Duodenal mucosa (tissue), 2 donors: Measurements from ENCODE around the gene FFAR2.

ENCODE experiments used
- H3K27ac ChIP-seq: one replicate; pipeline ENCODE4 v1.7.0; 2013; ENCODE audit warnings: low read depth, low read length
- H3K27me3 ChIP-seq, 2 donors: one replicate each; pipeline ENCODE4 v1.7.0; 2013; ENCODE audit warnings: low read length in 2 of 2, control low read depth in 1 of 2; ENCODE audit not compliant: insufficient read depth in 2 of 2, control insufficient read depth in 1 of 2
- H3K36me3 ChIP-seq, 2 donors: one replicate each; pipeline ENCODE4 v1.7.0; 2013; ENCODE audit warnings: low read length in 2 of 2, control low read depth in 1 of 2; ENCODE audit not compliant: insufficient read depth in 2 of 2, control insufficient read depth in 1 of 2
- H3K4me1 ChIP-seq, 2 donors: one replicate each; pipeline ENCODE4 v1.7.0; 2013; ENCODE audit warnings: low read length in 2 of 2, control low read depth in 1 of 2; ENCODE audit not compliant: insufficient read depth in 2 of 2, control insufficient read depth in 1 of 2
- H3K4me3 ChIP-seq, 2 donors: one replicate each; pipeline ENCODE4 v1.7.0; 2013; ENCODE audit warnings: low read length in 2 of 2, low read depth in 1 of 2
- H3K9ac ChIP-seq, 2 donors: one replicate each; pipeline ENCODE4 v1.7.0; 2013; ENCODE audit warnings: low read length in 2 of 2, low read depth in 1 of 2
- H3K9me3 ChIP-seq, 2 donors: one replicate each; pipeline ENCODE4 v1.7.0; 2013; ENCODE audit warnings: low read length in 2 of 2, control low read depth in 1 of 2; ENCODE audit not compliant: control insufficient read depth in 1 of 2

The FFAR2 gene

GRCh38 chr19:35478794-35479677, 31.0 kb downstream of the FFAR2 start:
- H3K27ac ChIP-seq: no peak overlapping the region
- H3K4me3 ChIP-seq: no peak overlapping the region
- H3K36me3 ChIP-seq: no peaks in the 10 kb centered on the region
- no peaks in the 10 kb centered on the region for H3K9me3 ChIP-seq
- H3K9ac ChIP-seq: no peak overlapping the region
- no peaks in the 10 kb centered on the region for H3K27me3 ChIP-seq
- no peaks in the 10 kb centered on the region for H3K4me1 ChIP-seq

DNA sequence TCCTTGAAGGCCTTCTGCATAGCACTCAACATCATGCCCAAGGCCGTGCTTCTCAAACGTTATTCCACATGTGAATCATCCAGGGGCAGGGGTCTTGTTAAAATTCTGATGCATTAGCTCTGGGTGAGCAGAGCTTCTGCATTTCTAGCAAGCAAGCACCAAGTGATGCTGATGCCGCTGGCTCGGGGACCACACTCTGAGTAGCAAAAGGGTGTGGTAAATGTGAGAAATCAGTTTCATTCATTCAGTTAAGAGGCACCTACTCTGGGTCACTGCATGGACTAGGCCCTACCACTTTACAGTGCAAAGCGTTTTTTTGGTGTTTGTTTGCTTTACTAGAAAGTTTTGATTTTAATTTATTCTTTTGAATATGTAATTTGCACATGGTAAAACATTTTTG, 35.0 kb downstream of the FFAR2 start:
- no peaks in the 10 kb centered on the region for H3K9me3 ChIP-seq
- H3K4me3 ChIP-seq: no peak overlapping the region
- no peak overlapping the region for H3K9ac ChIP-seq
- H3K27ac ChIP-seq: no peak overlapping the region
- peaks cover 0 to 3% of the 10 kb centered on the region in 2 donors for H3K27me3 ChIP-seq
- no peaks in the 10 kb centered on the region for H3K36me3 ChIP-seq
- H3K4me1 ChIP-seq: peaks cover 0 to 4% of the 10 kb centered on the region in 2 donors

- Histone ChIP-seq H3K36me3 (no peaks in the 10 kb centered on the region), H3K9me3 (no peaks in the 10 kb centered on the region)
Measured at GRCh38 chr19:35484252-35485036, 36.4 kb downstream of the FFAR2 start.

GRCh38 chr19:35486268-35486708, 38.2 kb downstream of the FFAR2 start:
- Histone ChIP-seq H3K27me3 (peaks cover 0 to 3% of the 10 kb centered on the region in 2 donors), H3K9ac (no peak overlapping the region), H3K27ac (no peak overlapping the region), H3K36me3 (no peaks in the 10 kb centered on the region), H3K9me3 (no peaks in the 10 kb centered on the region), H3K4me3 (no peak overlapping the region), H3K4me1 (peaks cover 0 to 4% of the 10 kb centered on the region in 2 donors)

More at GRCh38 chr19:35484252-35485036, 36.4 kb downstream of the FFAR2 start:
- Histone ChIP-seq H3K4me1 (peaks cover 0 to 4% of the 10 kb centered on the region in 2 donors), H3K9ac (no peak overlapping the region), H3K27me3 (peaks cover 0 to 3% of the 10 kb centered on the region in 2 donors), H3K27ac (no peak overlapping the region), H3K4me3 (no peak overlapping the region)

- H3K36me3 ChIP-seq: no peaks in the 10 kb centered on the region
- H3K4me3 ChIP-seq: no peak overlapping the region
- no peak overlapping the region for H3K27ac ChIP-seq
- H3K27me3 ChIP-seq: peaks cover 0 to 3% of the 10 kb centered on the region in 2 donors
- no peak overlapping the region for H3K9ac ChIP-seq
- peaks cover 0 to 4% of the 10 kb centered on the region in 2 donors for H3K4me1 ChIP-seq
- no peaks in the 10 kb centered on the region for H3K9me3 ChIP-seq
Measured at GRCh38 chr19:35487656-35488182, 39.7 kb downstream of the FFAR2 start.

- Histone ChIP-seq H3K4me3 (no peak overlapping the region), H3K9me3 (no peaks in the 10 kb centered on the region), H3K4me1 (peaks cover 0 to 4% of the 10 kb centered on the region in 2 donors), H3K36me3 (no peaks in the 10 kb centered on the region), H3K27ac (no peak overlapping the region), H3K27me3 (peaks cover 0 to 8% of the 10 kb centered on the region in 2 donors), H3K9ac (no peak overlapping the region)
Measured at GRCh38 chr19:35488677-35489076, 40.6 kb downstream of the FFAR2 start.

DNA sequence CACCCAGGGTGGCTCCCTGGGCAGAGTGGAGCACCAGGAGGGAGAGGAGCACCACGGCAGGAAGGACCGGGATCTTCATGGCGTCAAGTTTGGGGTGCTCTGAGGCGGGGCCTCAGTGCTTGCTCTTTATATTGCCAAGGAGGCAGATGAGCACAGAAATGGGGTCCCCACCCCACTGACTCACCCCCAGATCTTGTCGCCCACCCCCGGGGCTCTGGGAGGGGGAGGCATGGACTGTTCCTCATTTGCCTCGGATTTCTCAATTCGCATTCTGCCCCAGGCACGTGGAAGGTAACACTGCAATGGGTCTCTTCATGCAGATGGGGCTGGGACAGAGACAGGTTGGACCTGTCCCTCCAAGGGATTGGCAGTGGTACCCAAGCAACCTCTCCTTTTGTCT, 42.3 kb downstream of the FFAR2 start, which contains the start of gene KRTDAP:
KRTDAP (minus strand) TSS at position 101 of the 400 bp plus-strand sequence; CDS start at position 79, 22 bp downstream.
- no peaks in the 10 kb centered on the region for H3K9me3 ChIP-seq
- no peak within 1 kb of the TSS for H3K4me3 ChIP-seq

DNA sequence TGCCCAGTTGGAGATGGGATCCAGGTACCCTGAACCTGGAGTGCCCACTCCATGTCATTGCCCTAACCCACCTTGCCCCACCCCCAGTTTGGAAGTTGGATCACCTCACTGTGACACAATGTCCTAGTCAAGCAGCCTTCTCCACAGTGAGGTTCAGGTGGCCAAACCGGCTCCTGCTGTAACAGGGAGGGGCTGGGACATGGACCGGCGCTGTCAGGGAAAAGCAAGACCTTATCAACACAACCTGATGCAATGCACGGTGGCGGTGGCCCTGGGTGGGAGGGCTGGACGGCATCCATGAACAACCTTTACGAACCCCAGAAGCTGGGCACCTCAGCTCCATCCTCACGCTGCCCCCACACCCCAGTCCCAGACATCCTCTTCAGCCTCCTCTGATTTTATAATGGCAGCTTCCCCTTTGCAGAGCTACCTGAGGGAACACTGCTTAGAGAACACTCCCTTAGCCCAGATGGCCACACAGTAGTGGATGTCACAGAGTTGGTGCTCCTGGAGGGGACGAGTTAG, 43.8 kb downstream of the FFAR2 start:
- Histone ChIP-seq H3K27me3 (peaks cover 0 to 8% of the 10 kb centered on the region in 2 donors), H3K9me3 (no peaks in the 10 kb centered on the region), H3K27ac (no peak overlapping the region), H3K36me3 (no peaks in the 10 kb centered on the region), H3K4me1 (no peaks in the 10 kb centered on the region), H3K4me3 (no peak overlapping the region), H3K9ac (no peak overlapping the region)

More for the DNA sequence above, 42.3 kb downstream of the FFAR2 start, which contains the start of gene KRTDAP:
- peaks cover 0 to 8% of the 10 kb centered on the region in 2 donors for H3K27me3 ChIP-seq
- no peak within 1 kb of the TSS for H3K9ac ChIP-seq
- H3K27ac ChIP-seq: no peak within 1 kb of the TSS
- H3K4me1 ChIP-seq: peaks cover 0 to 4% of the 10 kb centered on the region in 2 donors
- H3K36me3 ChIP-seq: no peaks in the 10 kb centered on the region

DNA sequence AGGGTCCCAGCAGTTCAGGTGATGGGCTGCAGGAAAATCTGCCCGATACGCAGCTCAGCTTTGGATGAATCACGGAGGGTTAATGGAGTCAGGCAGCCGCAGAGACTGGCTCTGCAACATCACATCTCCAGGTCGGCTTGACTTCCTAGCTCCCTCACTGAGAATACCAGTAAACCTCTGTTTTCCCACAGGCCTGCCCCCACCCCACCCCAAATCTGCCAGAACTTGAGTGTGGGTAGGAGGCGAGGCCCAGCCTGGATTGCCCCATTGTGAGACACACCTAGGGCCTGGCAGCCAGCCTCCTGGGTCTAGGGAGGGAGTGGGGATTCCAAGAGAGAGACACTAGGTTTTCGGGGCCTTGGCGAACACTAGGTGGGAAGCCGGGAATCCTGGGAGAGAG, 45.9 kb downstream of the FFAR2 start:
- Histone ChIP-seq H3K36me3 (no peaks in the 10 kb centered on the region), H3K9me3 (no peaks in the 10 kb centered on the region), H3K9ac (no peak overlapping the region), H3K4me1 (no peaks in the 10 kb centered on the region), H3K27ac (no peak overlapping the region), H3K4me3 (no peak overlapping the region), H3K27me3 (peaks cover 0 to 5% of the 10 kb centered on the region in 2 donors)
